HepG2 (cell line): ENCODE measurements around the gene ALDH3A2. TPM values are rescaled to one million over a fixed set of nuclear protein-coding genes. Genes with fewer than 3 reads are reported as not detected.
A peak's percentile ranks its signal among the peaks of the same experiment; 100 is the strongest.

ENCODE experiments used
- ATAC-seq: fragments of 200-7000 bp; cut with Tn5 transposase; 3 replicates; pipeline ENCODE4 v1.9.1; 2020; ENCODE audit warnings: mild to moderate bottlenecking, moderate library complexity
- BruUV-seq: library from RNA; stranded (reverse); fragments of 400-500 nt; replicated peaks from 2 replicates; lab custom pipeline; 2021; lab: Mats Ljungman, UMichigan
- CTCF ChIA-PET: fragments of 300-600 bp; formaldehyde crosslinking; extraction: SDS; loops from one replicate; lab custom pipeline; 2021; ENCODE audit warnings: low total read pairs, inconsistent platforms, low intra/inter-chr PET ratio; lab: Yijun Ruan, JAX
- POLR2A ChIA-PET: fragments of 350-600 bp; sonication (Branson Sonifier 250); formaldehyde crosslinking; loops from one replicate; lab custom pipeline; 2020; ENCODE audit warnings: antibody characterized with exemption, inconsistent platforms; lab: Yijun Ruan, JAX
- DNase-seq: peaks from one replicate; pipeline ENCODE4 v3.0.0-alpha.2; 2015; ENCODE audit warnings: low spot score
- FAIRE-seq: peaks from 3 replicates; lab custom pipeline; 2011; peaks lifted over from hg19 to GRCh38; lab: Jason Lieb, UNC
- H2AFZ ChIP-seq: one replicate; pipeline ENCODE4 v1.6.1; 2011; ENCODE audit warnings: low read length, inconsistent platforms
- H3K27ac ChIP-seq: fragments of 300-600 bp; 3 replicates; pipeline ENCODE4 v1.8.0; 2011; ENCODE audit warnings: mixed run types, mild to moderate bottlenecking, mixed read lengths, low read length, inconsistent platforms; ENCODE audit not compliant: insufficient read depth; ENCODE audit errors: extremely low read length
- H3K27me3 ChIP-seq, 2 experiments: fragments of 200-600 bp in 1 of 2; 2 replicates in 1 of 2; 3 replicates in 1 of 2; pipeline versions ENCODE4 v1.6.0 to v1.8.0; 2011; ENCODE audit warnings: low read length in 2 of 2, mild to moderate bottlenecking in 2 of 2, moderate library complexity in 2 of 2, inconsistent platforms in 1 of 2; ENCODE audit not compliant: insufficient read depth in 2 of 2, control insufficient read depth in 1 of 2
- H3K36me3 ChIP-seq, 2 experiments: fragments of 200-600 bp in 1 of 2; replicated peaks in 1 of 2; 2 replicates in 1 of 2; 3 replicates in 1 of 2; pipeline versions ENCODE4 v1.5.1 to v1.8.0; 2011; ENCODE audit warnings: low read length in 2 of 2, inconsistent platforms in 1 of 2; ENCODE audit not compliant: insufficient read depth in 2 of 2, control insufficient read depth in 1 of 2
- H3K4me1 ChIP-seq: 2 replicates; pipeline ENCODE4 v1.5.1; 2012; ENCODE audit warnings: low read length, inconsistent platforms; ENCODE audit not compliant: insufficient read depth
- H3K4me2 ChIP-seq: 2 replicates; pipeline ENCODE4 v1.6.0; 2011; ENCODE audit warnings: low read depth, low read length, inconsistent platforms
- H3K4me3 ChIP-seq, 3 experiments: fragments of 200-600 bp in 1 of 3; sonication (generic), shearing (Covaris generic) in 1 of 3; replicated peaks in 1 of 3; 2 replicates each; pipeline ENCODE4 v1.5.1; 2011 to 2016; ENCODE audit warnings: low read length in 3 of 3, inconsistent platforms in 2 of 3, low read depth in 2 of 3, mild to moderate bottlenecking in 2 of 3, control low read depth in 1 of 3, mixed read lengths in 1 of 3; ENCODE audit not compliant: insufficient read depth in 1 of 3
- H3K79me2 ChIP-seq: one replicate; pipeline ENCODE4 v1.6.1; 2011; ENCODE audit warnings: low read length, inconsistent platforms; ENCODE audit not compliant: insufficient read depth
- H3K9ac ChIP-seq: 2 replicates; pipeline ENCODE4 v1.6.0; 2011; ENCODE audit warnings: mild to moderate bottlenecking, low read depth, low read length, inconsistent platforms; ENCODE audit not compliant: insufficient read depth
- H3K9me3 ChIP-seq: 2 replicates; pipeline ENCODE4 v1.5.1; 2012; ENCODE audit warnings: mild to moderate bottlenecking, low read length
- H4K20me1 ChIP-seq: 2 replicates; pipeline ENCODE4 v1.6.0; 2011; ENCODE audit warnings: inconsistent platforms, mild to moderate bottlenecking, low read length, moderate library complexity; ENCODE audit not compliant: insufficient read depth
- ATF7 ChIP-seq, 2 experiments: fragments of 450-650 bp in 1 of 2; sonication (generic) in 1 of 2; formaldehyde crosslinking in 1 of 2; IDR thresholded peaks; 2 replicates each; pipeline versions ENCODE4 v1.4.0 to v1.6.1; 2016 to 2020; ENCODE audit warnings: antibody characterized with exemption in 1 of 2, mild to moderate bottlenecking in 1 of 2, missing genetic modification reagents in 1 of 2
- GZF1 ChIP-seq: sonication (generic); formaldehyde crosslinking; IDR thresholded peaks from 2 replicates; pipeline ENCODE4 v1.5.1; 2020; ENCODE audit warnings: mild to moderate bottlenecking, missing genetic modification reagents
- HNRNPL ChIP-seq: fragments of 200-400 bp; formaldehyde crosslinking; IDR thresholded peaks from 2 replicates; pipeline ENCODE4 v1.6.1; 2017; ENCODE audit warnings: mild to moderate bottlenecking, low read depth, low read length
- HOXA5 ChIP-seq: sonication (generic); formaldehyde crosslinking; IDR thresholded peaks from 2 replicates; pipeline ENCODE4 v1.4.0; 2020; ENCODE audit warnings: missing genetic modification reagents
- JUND ChIP-seq: sonication (generic); formaldehyde crosslinking; IDR thresholded peaks from 2 replicates; pipeline ENCODE4 v1.8.0; 2022; ENCODE audit warnings: mild to moderate bottlenecking, missing genetic modification reagents
- MEIS2 ChIP-seq: sonication (generic); formaldehyde crosslinking; IDR thresholded peaks from 2 replicates; pipeline ENCODE4 v1.9.0; 2021; ENCODE audit warnings: mild to moderate bottlenecking, missing genetic modification reagents
- MLLT10 ChIP-seq: sonication (generic); formaldehyde crosslinking; IDR thresholded peaks from 2 replicates; pipeline ENCODE4 v1.4.0; 2020; ENCODE audit warnings: missing genetic modification reagents
- NONO ChIP-seq, 2 experiments: fragments of 450-650 bp in 1 of 2; sonication (generic) in 1 of 2; formaldehyde crosslinking in 1 of 2; IDR thresholded peaks in 1 of 2; conservative IDR thresholded peaks in 1 of 2; 2 replicates each; pipeline versions ENCODE4 v1.6.1 to v1.8.0; 2017 to 2022; ENCODE audit warnings: mild to moderate bottlenecking in 1 of 2, missing genetic modification reagents in 1 of 2, moderate library complexity in 1 of 2
- RORA ChIP-seq: sonication (generic); formaldehyde crosslinking; IDR thresholded peaks from 2 replicates; pipeline ENCODE4 v1.5.0; 2020; ENCODE audit warnings: mild to moderate bottlenecking, missing genetic modification reagents, moderate library complexity
- STAT5B ChIP-seq: sonication (generic); formaldehyde crosslinking; IDR thresholded peaks from 2 replicates; pipeline ENCODE4 v1.4.0; 2020; ENCODE audit warnings: missing genetic modification reagents
- TBP ChIP-seq: sonication (generic); formaldehyde crosslinking; IDR thresholded peaks from 2 replicates; pipeline ENCODE4 v1.5.0; 2020; ENCODE audit warnings: missing genetic modification reagents
- ZNF543 ChIP-seq: sonication (generic); formaldehyde crosslinking; IDR thresholded peaks from 2 replicates; pipeline ENCODE4 v1.4.0; 2020; ENCODE audit warnings: mild to moderate bottlenecking, missing genetic modification reagents
- WGBS: methylation state at CpG from one replicate; pipeline ENCODE4 v1.1.6; 2017; ENCODE audit warnings: low lambda C conversion rate; 5-methylcytosine and 5-hydroxymethylcytosine counted together
- in situ Hi-C: cut with HindIII; loops from 2 replicates; pipeline ENCODE4 v1.10.0; 2017; ENCODE audit warnings: low pct_unique_long_range_greater_than_20kb; ENCODE audit not compliant: extremely low pct_ligation_motif_present
- intact Hi-C: fragments of 100-400 bp; cut with micrococcal nuclease; formaldehyde crosslinking; loops from one replicate; pipeline ENCODE4 v1.10.0; 2022; ENCODE audit not compliant: unreplicated experiment
- polyA plus RNA-seq, 8 experiments: library from polyadenylated mRNA; depleted of rRNA in 3 of 8; stranded (reverse) in 7 of 8; unstranded in 1 of 8; fragments of >200 nt; fragmentation: Illumina TruSeq in 4 of 8; extraction: Trizol in 4 of 8; gene quantifications; 2 replicates each; pipeline versions ENCODE4 v1.2.1 to v1.2.3, GENCODE V29; 2011 to 2016; ENCODE audit warnings: low read depth in 4 of 8, missing spikeins in 1 of 8, mixed read lengths in 1 of 8; ENCODE audit not compliant: insufficient read depth in 1 of 8
- total RNA-seq, 5 experiments: library from RNA; depleted of rRNA; stranded (reverse); fragments of >200 nt; fragmentation: Illumina TruSeq; extraction: Trizol; gene quantifications; 2 replicates each; pipeline ENCODE4 v1.2.3, GENCODE V29; 2016; ENCODE audit warnings: low read depth in 1 of 5
- TF ChIP-seq, protein P1 (sequence below): sonication (generic); formaldehyde crosslinking; IDR thresholded peaks from 2 replicates; pipeline ENCODE4 v1.4.0; 2020; ENCODE audit warnings: mild to moderate bottlenecking, low read depth, missing genetic modification reagents
- TF ChIP-seq, protein P2 (sequence below): sonication (generic); formaldehyde crosslinking; IDR thresholded peaks from 2 replicates; pipeline ENCODE4 v1.4.0; 2020; ENCODE audit warnings: low read depth, missing genetic modification reagents
- TF ChIP-seq, protein P3 (sequence below): sonication (generic); formaldehyde crosslinking; IDR thresholded peaks from 2 replicates; pipeline ENCODE4 v1.4.0; 2020; ENCODE audit warnings: missing genetic modification reagents, low read depth, mild to moderate bottlenecking, borderline replicate concordance

Gene ALDH3A2
- total and polyA plus RNA-seq, 2 of the 13 experiments (the other 11 are each of a cell fraction or from before 2014, with no cell fraction given) = 80.8 to 180 TPM

- ChIA-PET CTCF (no interaction called here), POLR2A (no interaction called here)
- no TSS peak for BruUV-seq
- Histone ChIP-seq H3K9me3 (no peaks in the 10 kb centered on the region), H3K4me3 (no peak overlapping the region), H3K4me1 (peaks cover 71% of the 10 kb centered on the region), H3K27me3 (no peaks in the 10 kb centered on the region), H2AFZ (no peak overlapping the region), H4K20me1 (no peaks in the 10 kb centered on the region), H3K79me2 (peaks cover 23% of the 10 kb centered on the region), H3K27ac (peak overlapping the region; percentile 20), H3K4me2 (no peak overlapping the region), H3K36me3 (peaks cover 19 to 52% of the 10 kb centered on the region in 2 experiments), H3K9ac (no peak overlapping the region)
- DNase-seq (no peak), ATAC-seq (no peak), FAIRE-seq (no peak)
- in situ Hi-C loops (no loop called here), intact Hi-C loops (no loop called here)
- WGBS = 92% methylated on average over 4 of the region's 4 CpGs
- no peak for TF ChIP-seq JUND (CRISPR knock-in tag)
- TF ChIP-seq, protein P1, sequence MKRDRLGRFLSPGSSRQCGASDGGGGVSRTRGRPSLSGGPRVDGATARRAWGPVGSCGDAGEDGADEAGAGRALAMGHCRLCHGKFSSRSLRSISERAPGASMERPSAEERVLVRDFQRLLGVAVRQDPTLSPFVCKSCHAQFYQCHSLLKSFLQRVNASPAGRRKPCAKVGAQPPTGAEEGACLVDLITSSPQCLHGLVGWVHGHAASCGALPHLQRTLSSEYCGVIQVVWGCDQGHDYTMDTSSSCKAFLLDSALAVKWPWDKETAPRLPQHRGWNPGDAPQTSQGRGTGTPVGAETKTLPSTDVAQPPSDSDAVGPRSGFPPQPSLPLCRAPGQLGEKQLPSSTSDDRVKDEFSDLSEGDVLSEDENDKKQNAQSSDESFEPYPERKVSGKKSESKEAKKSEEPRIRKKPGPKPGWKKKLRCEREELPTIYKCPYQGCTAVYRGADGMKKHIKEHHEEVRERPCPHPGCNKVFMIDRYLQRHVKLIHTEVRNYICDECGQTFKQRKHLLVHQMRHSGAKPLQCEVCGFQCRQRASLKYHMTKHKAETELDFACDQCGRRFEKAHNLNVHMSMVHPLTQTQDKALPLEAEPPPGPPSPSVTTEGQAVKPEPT = no peak
- TF ChIP-seq HOXA5 = 0 out of 2 replicates have a peak, but pooled peaks have one; percentile 29
- no peak for TF ChIP-seq ZNF543
- TF ChIP-seq STAT5B (CRISPR knock-in tag) = no peak
- TF ChIP-seq, protein P2, sequence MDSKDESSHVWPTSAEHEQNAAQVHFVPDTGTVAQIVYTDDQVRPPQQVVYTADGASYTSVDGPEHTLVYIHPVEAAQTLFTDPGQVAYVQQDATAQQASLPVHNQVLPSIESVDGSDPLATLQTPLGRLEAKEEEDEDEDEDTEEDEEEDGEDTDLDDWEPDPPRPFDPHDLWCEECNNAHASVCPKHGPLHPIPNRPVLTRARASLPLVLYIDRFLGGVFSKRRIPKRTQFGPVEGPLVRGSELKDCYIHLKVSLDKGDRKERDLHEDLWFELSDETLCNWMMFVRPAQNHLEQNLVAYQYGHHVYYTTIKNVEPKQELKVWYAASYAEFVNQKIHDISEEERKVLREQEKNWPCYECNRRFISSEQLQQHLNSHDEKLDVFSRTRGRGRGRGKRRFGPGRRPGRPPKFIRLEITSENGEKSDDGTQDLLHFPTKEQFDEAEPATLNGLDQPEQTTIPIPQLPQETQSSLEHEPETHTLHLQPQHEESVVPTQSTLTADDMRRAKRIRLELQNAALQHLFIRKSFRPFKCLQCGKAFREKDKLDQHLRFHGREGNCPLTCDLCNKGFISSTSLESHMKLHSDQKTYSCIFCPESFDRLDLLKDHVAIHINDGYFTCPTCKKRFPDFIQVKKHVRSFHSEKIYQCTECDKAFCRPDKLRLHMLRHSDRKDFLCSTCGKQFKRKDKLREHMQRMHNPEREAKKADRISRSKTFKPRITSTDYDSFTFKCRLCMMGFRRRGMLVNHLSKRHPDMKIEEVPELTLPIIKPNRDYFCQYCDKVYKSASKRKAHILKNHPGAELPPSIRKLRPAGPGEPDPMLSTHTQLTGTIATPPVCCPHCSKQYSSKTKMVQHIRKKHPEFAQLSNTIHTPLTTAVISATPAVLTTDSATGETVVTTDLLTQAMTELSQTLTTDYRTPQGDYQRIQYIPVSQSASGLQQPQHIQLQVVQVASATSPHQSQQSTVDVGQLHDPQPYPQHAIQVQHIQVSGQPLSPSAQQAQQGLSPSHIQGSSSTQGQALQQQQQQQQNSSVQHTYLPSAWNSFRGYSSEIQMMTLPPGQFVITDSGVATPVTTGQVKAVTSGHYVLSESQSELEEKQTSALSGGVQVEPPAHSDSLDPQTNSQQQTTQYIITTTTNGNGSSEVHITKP (CRISPR knock-in tag) = no peak
- TF ChIP-seq MEIS2 (CRISPR knock-in tag) = peak; percentile 41; the same call in 1 of the 2 replicates
- TF ChIP-seq TBP = no peak
- TF ChIP-seq, protein P3, sequence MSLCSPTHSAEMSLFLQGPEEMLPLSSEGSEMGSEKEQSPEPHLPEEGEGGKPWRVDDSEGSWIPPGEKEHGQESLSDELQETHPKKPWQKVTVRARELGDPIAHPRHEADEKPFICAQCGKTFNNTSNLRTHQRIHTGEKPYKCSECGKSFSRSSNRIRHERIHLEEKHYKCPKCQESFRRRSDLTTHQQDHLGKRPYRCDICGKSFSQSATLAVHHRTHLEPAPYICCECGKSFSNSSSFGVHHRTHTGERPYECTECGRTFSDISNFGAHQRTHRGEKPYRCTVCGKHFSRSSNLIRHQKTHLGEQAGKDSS (CRISPR knock-in tag) = no peak
- TF ChIP-seq MLLT10 = no peak
- no peak for TF ChIP-seq GZF1
- no peak for TF ChIP-seq RORA (CRISPR knock-in tag)
- TF ChIP-seq NONO (IDR thresholded peaks at IDR 0.05) = no peak
- TF ChIP-seq NONO (CRISPR knock-in tag; conservative IDR thresholded peaks at IDR 0.05) = no peak
- no peak for TF ChIP-seq HNRNPL
- TF ChIP-seq ATF7 (IDR thresholded peaks at IDR 0.05) = peak; percentile 63
- no peak for TF ChIP-seq ATF7 (CRISPR knock-in tag; IDR thresholded peaks at IDR 0.05)
Observed at GRCh38 chr17:19664821-19665181, 16.2 kb downstream of the ALDH3A2 start.
